Amniotic epithelial cell (primary cell): ENCODE data around the gene APOC4.
"Not testable (repeated sequence)": the region's sequence is repeated elsewhere in the genome, so short reads cannot be mapped to it uniquely, and the experiment has no call there.

Experiments used
- DNase-seq: peaks from one replicate; pipeline ENCODE4 v3.0.0-alpha.2; 2010; ENCODE audit warnings: low read depth

APOC4 gene

GRCh38 chr19:44942067-44942571 is at the start of gene APOC4:
Gene APOC4 (plus strand): TSS chr19:44942237. CDS start chr19:44942278, 41 bp downstream.
- DNase-seq, result no peak

GRCh38 chr19:44892932-44893331 is 49.1 kb upstream of the APOC4 start:
- DNase-seq, result no peak

GRCh38 chr19:44893332-44894051 is 48.5 kb upstream of the APOC4 start:
- DNase-seq, result no peak

GRCh38 chr19:44894052-44894400 is 48.0 kb upstream of the APOC4 start:
- DNase-seq, result peak; percentile 38

GRCh38 chr19:44894946-44895345 is 47.1 kb upstream of the APOC4 start:
- no peak for DNase-seq

GRCh38 chr19:44897835-44898234 is 44.2 kb upstream of the APOC4 start:
- DNase-seq, result no peak

- no peak for DNase-seq
These were observed 41.5 kb upstream of the APOC4 start for GRCh38 chr19:44900328-44901244.

GRCh38 chr19:44903216-44903601 is 38.8 kb upstream of the APOC4 start:
- no peak for DNase-seq

- peak; percentile 46 for DNase-seq
These were observed 38.2 kb upstream of the APOC4 start for GRCh38 chr19:44903602-44904425.

GRCh38 chr19:44904426-44904994 is 37.5 kb upstream of the APOC4 start:
- peak; percentile 54 for DNase-seq

- no peak for DNase-seq
These were observed 36.4 kb upstream of the APOC4 start, which contains the start of gene APOE for GRCh38 chr19:44905437-44906160. Gene APOE (plus strand): TSS chr19:44905796. CDS start chr19:44906625, 829 bp downstream.

GRCh38 chr19:44907613-44908012 is 34.4 kb upstream of the APOC4 start:
- DNase-seq, result no peak

- no peak for DNase-seq
These were observed 33.8 kb upstream of the APOC4 start for GRCh38 chr19:44908074-44908835.

- no peak for DNase-seq
These were observed 33.2 kb upstream of the APOC4 start for GRCh38 chr19:44908836-44909261.

- DNase-seq, result no peak
These were observed 32.3 kb upstream of the APOC4 start for GRCh38 chr19:44909775-44910174.

GRCh38 chr19:44911896-44912295 is 30.1 kb upstream of the APOC4 start:
- DNase-seq, result not testable (repeated sequence)

GRCh38 chr19:44912854-44913253 is 29.2 kb upstream of the APOC4 start:
- DNase-seq, result no peak

- DNase-seq, result not testable (repeated sequence)
These were observed 28.3 kb upstream of the APOC4 start for GRCh38 chr19:44913512-44914432.
